Neuronal stem cell (in vitro differentiated cells): ENCODE data around the gene NSL1.

Source experiments
- DNase-seq: peaks from one replicate; pipeline ENCODE4 v3.0.0-alpha.2; 2013; ENCODE audit warnings: low spot score
- H2AFZ ChIP-seq: one replicate; pipeline ENCODE4 v1.6.1; 2013; ENCODE audit warnings: mild to moderate bottlenecking, low read length, inconsistent platforms
- H2AK5ac ChIP-seq: 2 replicates; pipeline ENCODE4 v1.6.1; 2013; ENCODE audit warnings: low read depth, mild to moderate bottlenecking, inconsistent platforms, low read length, moderate library complexity, mixed read lengths
- H2BK120ac ChIP-seq: 2 replicates; pipeline ENCODE4 v1.6.1; 2013; ENCODE audit warnings: low read depth, mild to moderate bottlenecking, inconsistent platforms, low read length, moderate library complexity, mixed read lengths
- H2BK12ac ChIP-seq: one replicate; pipeline ENCODE4 v1.6.1; 2013; ENCODE audit warnings: low read length, inconsistent platforms
- H2BK15ac ChIP-seq: 2 replicates; pipeline ENCODE4 v1.6.1; 2013; ENCODE audit warnings: mild to moderate bottlenecking, low read length, inconsistent platforms, mixed read lengths
- H2BK5ac ChIP-seq: one replicate; pipeline ENCODE4 v1.6.1; 2013; ENCODE audit warnings: inconsistent platforms, mild to moderate bottlenecking, low read length, moderate library complexity
- H3K14ac ChIP-seq: one replicate; pipeline ENCODE4 v1.6.1; 2013; ENCODE audit warnings: low read length, inconsistent platforms
- H3K18ac ChIP-seq: 2 replicates; pipeline ENCODE4 v1.6.1; 2013; ENCODE audit warnings: low read length, inconsistent platforms
- H3K23ac ChIP-seq: 2 replicates; pipeline ENCODE4 v1.6.1; 2013; ENCODE audit warnings: low read depth, mild to moderate bottlenecking, mixed read lengths, low read length, inconsistent platforms; ENCODE audit not compliant: poor library complexity
- H3K27ac ChIP-seq: replicated peaks from 3 replicates; pipeline ENCODE4 v1.5.1; 2013; ENCODE audit warnings: low read length, inconsistent platforms
- H3K27me3 ChIP-seq, 3 experiments: 2 replicates each; pipeline ENCODE4 v1.6.1; 2013; ENCODE audit warnings: low read length in 3 of 3, mild to moderate bottlenecking in 2 of 3, inconsistent platforms in 1 of 3, low read depth in 1 of 3, mixed read lengths in 1 of 3, moderate library complexity in 1 of 3; ENCODE audit not compliant: control insufficient read depth in 3 of 3, insufficient read depth in 3 of 3
- H3K36me3 ChIP-seq, 2 donors: replicated peaks in 1 of 2; 2 replicates each; pipeline ENCODE4 v1.6.1; 2013; ENCODE audit warnings: low read length in 2 of 2; ENCODE audit not compliant: control insufficient read depth in 2 of 2, insufficient read depth in 2 of 2
- H3K4ac ChIP-seq: 2 replicates; pipeline ENCODE4 v1.6.1; 2013; ENCODE audit warnings: inconsistent platforms, mild to moderate bottlenecking, low read length, moderate library complexity
- H3K4me1 ChIP-seq, 2 donors: 1 replicate in 1 of 2; 2 replicates in 1 of 2; pipeline ENCODE4 v1.6.1; 2013; ENCODE audit warnings: low read length in 2 of 2, low read depth in 1 of 2; ENCODE audit not compliant: control insufficient read depth in 2 of 2, insufficient read depth in 1 of 2
- H3K4me2 ChIP-seq: one replicate; pipeline ENCODE4 v1.6.1; 2013; ENCODE audit warnings: mild to moderate bottlenecking, low read length, inconsistent platforms; ENCODE audit not compliant: insufficient read depth, poor library complexity, severe bottlenecking
- H3K4me3 ChIP-seq, 2 donors: 2 replicates each; pipeline ENCODE4 v1.5.1; 2013; ENCODE audit warnings: low read length in 2 of 2, mild to moderate bottlenecking in 2 of 2, inconsistent platforms in 1 of 2, moderate library complexity in 1 of 2
- H3K79me1 ChIP-seq: one replicate; pipeline ENCODE4 v1.6.1; 2013; ENCODE audit warnings: low read depth, mild to moderate bottlenecking, inconsistent platforms, low read length, moderate library complexity
- H3K9ac ChIP-seq: one replicate; pipeline ENCODE4 v1.6.1; 2013; ENCODE audit warnings: mild to moderate bottlenecking, low read depth, low read length, inconsistent platforms; ENCODE audit not compliant: poor library complexity
- H3K9me3 ChIP-seq, 2 donors: replicated peaks in 1 of 2; 2 replicates each; pipeline versions ENCODE3 to v1.6.1; 2013; ENCODE audit warnings: low read length in 2 of 2, mild to moderate bottlenecking in 2 of 2, inconsistent platforms in 1 of 2, low read depth in 1 of 2, mixed read lengths in 1 of 2, moderate library complexity in 1 of 2; ENCODE audit not compliant: control insufficient read depth in 2 of 2, insufficient read depth in 1 of 2
- H4K8ac ChIP-seq: one replicate; pipeline ENCODE4 v1.6.1; 2013; ENCODE audit warnings: low read depth, mild to moderate bottlenecking, inconsistent platforms, low read length, moderate library complexity
- H4K91ac ChIP-seq: one replicate; pipeline ENCODE4 v1.6.1; 2013; ENCODE audit warnings: low read length, low read depth, mild to moderate bottlenecking, inconsistent platforms; ENCODE audit not compliant: poor library complexity
- WGBS, 2 donors: extraction: QIAGEN DNeasy Blood & Tissue Kit; methylation state at CpG; one replicate each; pipeline ENCODE4 v1.1.7; 2013; ENCODE audit warnings: missing lambda C conversion rate in 2 of 2, mixed read lengths in 1 of 2; ENCODE audit not compliant: insufficient read length in 2 of 2, insufficient replicate concordance in 1 of 2; ENCODE audit errors: extremely low coverage in 2 of 2; 5-methylcytosine and 5-hydroxymethylcytosine counted together

Gene NSL1

DNA sequence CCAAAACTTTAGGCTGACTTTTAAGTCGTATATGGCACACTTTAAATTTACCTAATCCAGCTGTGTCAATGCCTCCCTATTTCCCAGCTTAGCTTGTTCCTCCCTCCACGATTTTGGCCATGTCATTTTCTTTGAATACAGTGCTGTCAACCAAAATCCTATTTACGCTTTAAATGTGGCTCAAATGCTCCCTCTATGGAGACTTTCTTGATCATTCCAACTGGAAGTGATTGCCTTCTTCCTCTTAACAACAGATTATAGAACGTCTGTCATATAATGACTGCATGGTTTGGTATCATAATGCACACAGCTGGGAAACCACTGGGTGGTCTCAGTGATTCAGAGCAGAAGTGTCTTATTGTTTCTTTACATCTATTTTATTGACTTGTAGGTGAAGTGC lies 73.1 kb downstream of the NSL1 start:
- Histone ChIP-seq H3K4me1 (no peaks in the 10 kb centered on the region), H4K8ac (no peak overlapping the region), H3K9me3 (peaks cover 2% of the 10 kb centered on the region in 2 donors), H3K23ac (no peak overlapping the region), H2AK5ac (no peak overlapping the region), H2AFZ (no peak overlapping the region), H4K91ac (no peak overlapping the region), H3K79me1 (no peaks in the 10 kb centered on the region), H2BK12ac (no peak overlapping the region), H3K36me3 (no peaks in the 10 kb centered on the region), H3K4me2 (no peak overlapping the region), H2BK120ac (no peak overlapping the region), H3K27me3 (no peaks in the 10 kb centered on the region), H3K4ac (no peak overlapping the region), H3K9ac (no peak overlapping the region), H3K14ac (no peak overlapping the region), H3K27ac (no peak overlapping the region), H2BK5ac (no peak overlapping the region), H2BK15ac (no peak overlapping the region), H3K4me3 (no peak overlapping the region), H3K18ac (no peak overlapping the region)
- WGBS, 2 donors = no CpG with 5 or more reads among the region's 4 CpGs
- DNase-seq = no peak

GRCh38 chr1:212716161-212716560 lies 75.4 kb downstream of the NSL1 start:
- H3K79me1 ChIP-seq = no peaks in the 10 kb centered on the region
- H3K27me3 ChIP-seq = no peaks in the 10 kb centered on the region
- H3K4me1 ChIP-seq = peaks cover 2% of the 10 kb centered on the region in 2 donors
- no peak overlapping the region for H4K8ac ChIP-seq
- H2AFZ ChIP-seq = no peak overlapping the region
- H2AK5ac ChIP-seq = no peak overlapping the region
- no peak overlapping the region for H3K23ac ChIP-seq
- H3K27ac ChIP-seq = no peak overlapping the region
- H3K14ac ChIP-seq = no peak overlapping the region
- no peak overlapping the region for H2BK120ac ChIP-seq
- WGBS, 2 donors = no CpG with 5 or more reads among the region's 1 CpG
- no peak for DNase-seq
- H4K91ac ChIP-seq = no peak overlapping the region
- no peak overlapping the region for H3K4me3 ChIP-seq
- H2BK12ac ChIP-seq = no peak overlapping the region
- H3K18ac ChIP-seq = no peak overlapping the region
- no peak overlapping the region for H3K9ac ChIP-seq
- no peak overlapping the region for H3K4ac ChIP-seq
- no peak overlapping the region for H3K4me2 ChIP-seq
- H2BK15ac ChIP-seq = no peak overlapping the region
- no peaks in the 10 kb centered on the region for H3K9me3 ChIP-seq
- H2BK5ac ChIP-seq = no peak overlapping the region
- H3K36me3 ChIP-seq = no peaks in the 10 kb centered on the region

DNA sequence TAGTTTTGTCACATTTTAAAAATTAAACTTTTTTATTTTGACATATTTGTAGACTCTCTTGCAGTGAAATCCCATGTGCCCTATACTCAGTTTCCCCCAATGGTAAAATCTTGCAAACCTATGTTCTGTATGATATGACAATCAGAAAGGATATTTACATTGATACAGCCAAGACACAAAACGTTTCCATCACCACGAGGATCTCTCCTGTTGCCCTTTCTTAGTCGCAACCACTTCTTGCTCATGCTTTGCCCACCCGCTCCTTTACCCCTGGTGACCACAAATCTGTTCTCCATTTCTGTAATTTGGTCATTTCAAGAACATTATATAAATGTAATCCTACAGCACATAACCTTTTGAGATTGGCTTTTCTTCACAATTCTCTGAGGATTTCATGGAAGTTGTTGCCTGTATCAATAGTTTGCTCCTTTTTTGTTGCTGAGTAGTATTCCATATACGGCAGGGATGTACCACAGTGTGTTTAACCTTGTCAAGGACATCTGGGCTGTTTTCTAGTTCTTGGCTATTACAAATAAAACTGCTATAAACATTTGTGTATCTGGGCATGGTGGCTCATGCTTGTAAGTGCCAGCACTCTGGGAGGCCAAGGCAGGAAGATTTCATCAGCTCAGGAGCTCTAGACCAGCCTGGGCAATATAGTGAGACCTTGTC lies 78.0 kb downstream of the NSL1 start:
- H3K9ac ChIP-seq = no peak overlapping the region
- H3K4me2 ChIP-seq = no peak overlapping the region
- H3K4me3 ChIP-seq = no peak overlapping the region
- H3K36me3 ChIP-seq = no peaks in the 10 kb centered on the region
- H2BK12ac ChIP-seq = no peak overlapping the region
- H3K9me3 ChIP-seq = no peaks in the 10 kb centered on the region
- no peak for DNase-seq
- H2AK5ac ChIP-seq = no peak overlapping the region
- H3K4me1 ChIP-seq = peaks cover 2% of the 10 kb centered on the region in 2 donors
- no peaks in the 10 kb centered on the region for H3K27me3 ChIP-seq
- no peaks in the 10 kb centered on the region for H3K79me1 ChIP-seq
- no peak overlapping the region for H3K27ac ChIP-seq
- no peak overlapping the region for H3K14ac ChIP-seq
- no CpG with 5 or more reads among the region's 5 CpGs for WGBS, 2 donors
- H2BK120ac ChIP-seq = no peak overlapping the region
- no peak overlapping the region for H2AFZ ChIP-seq
- no peak overlapping the region for H3K23ac ChIP-seq
- H3K18ac ChIP-seq = no peak overlapping the region
- H4K8ac ChIP-seq = no peak overlapping the region
- H2BK5ac ChIP-seq = no peak overlapping the region
- no peak overlapping the region for H2BK15ac ChIP-seq
- no peak overlapping the region for H4K91ac ChIP-seq
- no peak overlapping the region for H3K4ac ChIP-seq

DNA sequence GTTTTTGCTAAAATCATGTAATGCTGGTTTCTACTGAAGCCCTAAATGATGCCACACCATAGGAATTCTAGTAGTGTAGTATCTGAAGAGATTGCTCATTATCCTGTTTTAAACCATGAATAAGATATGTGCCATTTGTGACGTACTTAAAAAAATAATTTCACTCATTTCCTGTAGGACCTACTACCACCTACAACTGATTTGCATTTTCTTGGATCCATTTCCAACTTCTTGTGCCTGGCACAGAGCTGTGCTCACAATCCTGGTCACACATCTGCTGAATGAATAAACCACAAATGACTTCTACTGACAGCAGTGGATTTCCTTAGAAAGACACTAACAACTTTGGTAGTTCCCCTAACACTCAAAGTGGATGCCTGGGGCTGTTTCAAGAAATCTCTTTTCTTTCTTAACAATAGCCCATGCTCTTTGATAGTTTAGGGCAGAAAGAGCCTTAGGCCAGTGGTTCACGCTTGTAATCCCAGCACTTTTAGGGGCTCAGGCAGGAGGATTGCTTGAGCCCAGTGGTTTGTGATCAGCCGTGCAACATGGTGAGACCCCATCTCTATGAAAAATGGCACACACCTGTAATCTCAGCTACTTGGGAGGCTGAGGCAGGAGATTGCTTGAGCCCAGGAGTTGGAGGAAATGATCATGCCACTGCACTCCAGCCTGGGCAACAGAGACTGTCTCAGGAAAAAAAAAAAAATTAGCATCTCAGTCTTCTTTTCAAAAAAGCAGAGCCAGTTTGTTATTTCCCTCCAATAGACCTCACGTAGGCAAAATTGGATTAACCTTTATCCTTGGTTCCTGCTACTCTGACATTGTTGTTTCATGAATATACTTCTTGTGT lies 78.9 kb downstream of the NSL1 start:
- Histone ChIP-seq H3K4me1 (peaks cover 2% of the 10 kb centered on the region in 2 donors), H3K4me3 (no peak overlapping the region), H3K27me3 (no peaks in the 10 kb centered on the region), H3K79me1 (no peaks in the 10 kb centered on the region), H3K9ac (no peak overlapping the region), H2BK12ac (no peak overlapping the region), H3K4me2 (no peak overlapping the region), H2BK5ac (no peak overlapping the region), H2AK5ac (no peak overlapping the region), H2BK120ac (no peak overlapping the region), H3K23ac (no peak overlapping the region), H3K9me3 (no peaks in the 10 kb centered on the region), H3K36me3 (no peaks in the 10 kb centered on the region), H3K18ac (no peak overlapping the region), H4K91ac (no peak overlapping the region), H3K14ac (no peak overlapping the region), H3K4ac (no peak overlapping the region), H4K8ac (no peak overlapping the region), H2AFZ (no peak overlapping the region), H2BK15ac (no peak overlapping the region), H3K27ac (peak overlapping the region; percentile 13)
- WGBS, 2 donors = no CpG with 5 or more reads among the region's 4 CpGs
- DNase-seq = no peak
